Measurements from ENCODE around the gene SLC35G4.
"Not testable (repeated sequence)": the region's sequence is repeated elsewhere in the genome, so short reads cannot be mapped to it uniquely, and the experiment has no call there.

Gene SLC35G4

DNA sequence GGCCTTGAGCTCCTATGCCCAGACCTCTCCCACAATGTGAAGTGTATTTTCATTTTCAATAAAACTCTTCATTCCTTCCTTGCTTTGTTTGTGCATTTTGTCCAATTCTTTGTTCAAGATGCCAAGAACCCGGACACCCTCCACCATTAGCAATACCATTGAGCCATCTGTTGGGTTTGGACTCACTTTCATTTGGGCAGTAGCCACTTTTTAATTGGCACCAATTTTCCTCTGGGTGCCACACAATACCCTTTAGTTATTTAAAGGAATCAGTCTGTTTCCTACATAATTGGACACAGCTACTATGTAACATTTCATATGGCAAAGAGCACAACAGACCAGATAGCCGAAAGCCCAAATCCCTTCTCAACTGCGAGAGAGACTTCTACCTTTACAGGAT, 22.5 kb upstream of the SLC35G4 start:
- Mint-ChIP-seq H3K27ac (no peak overlapping the region), H3K4me3 (no peak overlapping the region), H3K36me3 (no peaks in the 10 kb centered on the region), H3K27me3 (peaks cover 2% of the 10 kb centered on the region), H3K9me3 (no peaks in the 10 kb centered on the region), H3K4me1 (no peaks in the 10 kb centered on the region)
- no peak for ATAC-seq (ENCODE audit: low read depth)
- DNase-seq (ENCODE audit: low spot score in 2 of 2), result no peak

DNA sequence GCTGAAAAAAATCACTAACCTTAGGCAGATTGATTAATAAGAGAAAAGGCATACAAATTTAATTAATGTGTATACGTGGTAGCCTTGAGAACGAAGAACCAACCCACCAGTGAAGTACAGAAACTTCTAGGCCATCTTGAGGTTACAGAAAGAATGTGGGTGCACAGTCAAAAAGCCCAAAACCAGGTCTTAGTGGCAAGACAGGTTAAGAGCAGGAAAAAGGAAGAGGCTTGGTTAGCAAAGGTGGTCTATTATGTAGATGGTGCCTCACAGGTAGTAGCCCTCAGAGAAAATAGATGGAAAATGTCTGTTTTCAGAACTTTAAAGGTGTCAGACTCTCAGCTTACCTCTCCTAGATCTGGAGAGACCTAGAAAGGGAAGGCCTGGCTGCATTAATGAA, 22.0 kb upstream of the SLC35G4 start:
- ATAC-seq (ENCODE audit: low read depth) (no peak), DNase-seq (ENCODE audit: low spot score in 2 of 2) (no peak)
- Mint-ChIP-seq H3K27ac (no peak overlapping the region), H3K36me3 (no peaks in the 10 kb centered on the region), H3K9me3 (no peaks in the 10 kb centered on the region), H3K4me3 (no peak overlapping the region), H3K27me3 (peaks cover 2% of the 10 kb centered on the region), H3K4me1 (no peaks in the 10 kb centered on the region)

DNA sequence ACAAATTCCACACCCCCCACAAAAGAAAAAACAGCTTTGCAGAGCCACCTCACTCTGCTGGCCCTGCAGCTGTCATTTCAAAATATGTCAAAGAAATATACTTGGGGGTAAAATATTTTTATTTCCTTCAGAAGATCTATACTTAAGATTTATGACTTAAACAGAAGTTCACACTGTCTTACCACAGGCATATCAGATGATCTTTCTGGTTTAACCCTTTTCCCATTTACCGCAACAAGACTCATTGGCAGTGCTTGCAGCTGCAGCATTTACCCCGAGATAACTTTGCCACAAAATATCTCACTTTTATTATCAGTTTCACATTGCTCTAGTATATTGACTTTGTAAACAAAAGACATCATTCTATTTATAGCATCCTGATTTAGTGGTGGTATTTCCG, 21.6 kb upstream of the SLC35G4 start:
- no peaks in the 10 kb centered on the region for H3K4me1 Mint-ChIP-seq
- no peak for ATAC-seq (ENCODE audit: low read depth)
- peaks cover 2% of the 10 kb centered on the region for H3K27me3 Mint-ChIP-seq
- no peak overlapping the region for H3K27ac Mint-ChIP-seq
- H3K9me3 Mint-ChIP-seq, result no peaks in the 10 kb centered on the region
- no peak overlapping the region for H3K4me3 Mint-ChIP-seq
- no peaks in the 10 kb centered on the region for H3K36me3 Mint-ChIP-seq
- no peak for DNase-seq (ENCODE audit: low spot score in 2 of 2)

DNA sequence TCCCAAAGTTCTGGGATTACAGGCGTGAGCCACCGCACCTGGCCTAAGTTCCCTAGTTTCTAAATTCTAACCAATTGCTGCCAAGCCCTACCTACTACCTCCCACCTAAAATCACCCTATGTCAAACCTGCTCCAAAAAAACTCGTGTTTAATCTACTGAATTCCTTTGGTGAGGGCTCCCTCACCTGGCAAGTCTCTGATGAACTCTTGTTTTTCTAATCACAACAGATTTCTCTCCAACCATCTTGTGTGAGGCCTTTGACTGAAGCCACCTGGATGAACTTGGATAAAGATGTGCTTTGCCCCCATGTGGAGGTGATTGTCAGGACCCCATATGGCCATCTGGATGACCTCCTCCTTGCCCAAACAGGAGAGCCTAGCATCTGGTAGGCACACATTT, 17.4 kb upstream of the SLC35G4 start:
- DNase-seq (ENCODE audit: low spot score in 2 of 2) (no peak), ATAC-seq (ENCODE audit: low read depth) (no peak)
- no peak overlapping the region for H3K4me3 Mint-ChIP-seq
- H3K9me3 Mint-ChIP-seq, result no peaks in the 10 kb centered on the region
- H3K4me1 Mint-ChIP-seq, result no peaks in the 10 kb centered on the region
- H3K36me3 Mint-ChIP-seq, result no peaks in the 10 kb centered on the region
- no peak overlapping the region for H3K27ac Mint-ChIP-seq
- H3K27me3 Mint-ChIP-seq, result peaks cover 3% of the 10 kb centered on the region

DNA sequence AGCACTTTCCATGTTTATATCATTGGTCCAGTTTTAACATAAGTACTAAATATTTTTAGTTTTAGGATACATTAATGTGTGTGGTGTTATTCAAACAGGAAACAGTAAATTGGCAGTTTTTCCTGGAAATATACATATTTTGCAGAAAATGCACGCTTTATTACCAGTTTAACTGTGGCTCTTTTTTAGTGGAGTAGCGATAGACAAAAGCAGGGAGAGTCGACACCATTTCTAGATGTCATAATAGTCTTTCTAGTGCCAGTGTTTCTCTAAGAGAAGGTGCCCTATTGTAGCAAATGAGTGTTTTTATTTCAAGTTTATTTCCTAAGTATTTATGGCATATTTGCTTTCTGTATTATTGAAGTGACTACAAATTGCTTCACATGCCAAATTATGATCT, 9.1 kb upstream of the SLC35G4 start:
- no peak overlapping the region for H3K27ac Mint-ChIP-seq
- ATAC-seq (ENCODE audit: low read depth) (no peak), DNase-seq (ENCODE audit: low spot score in 2 of 2) (no peak)
- no peak overlapping the region for H3K4me3 Mint-ChIP-seq
- H3K9me3 Mint-ChIP-seq, result peaks cover 5% of the 10 kb centered on the region
- H3K27me3 Mint-ChIP-seq, result peaks cover 3% of the 10 kb centered on the region
- H3K36me3 Mint-ChIP-seq, result no peaks in the 10 kb centered on the region
- H3K4me1 Mint-ChIP-seq, result no peaks in the 10 kb centered on the region

DNA sequence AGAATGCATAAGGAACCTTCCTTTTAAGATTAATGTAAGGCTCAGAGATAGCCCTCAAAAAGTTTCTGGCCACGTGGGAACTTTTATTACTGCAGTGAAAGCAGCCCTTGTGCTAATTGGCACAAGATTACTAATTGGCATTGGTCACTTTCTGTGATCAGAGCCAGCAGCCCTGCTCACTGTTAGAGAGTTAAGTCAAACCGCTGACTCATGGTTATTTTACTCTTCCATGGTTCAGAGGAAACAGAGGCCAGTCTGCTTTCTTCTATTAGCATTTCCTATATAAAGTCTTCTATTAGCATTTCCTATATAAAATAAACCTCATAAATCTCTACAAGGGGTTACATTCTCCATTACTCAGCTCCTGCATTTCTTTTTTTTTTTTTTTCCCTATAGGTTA, 1.5 kb upstream of the SLC35G4 start:
- Mint-ChIP-seq H3K27ac (no peak overlapping the region), H3K27me3 (no peaks in the 10 kb centered on the region), H3K4me3 (no peak overlapping the region), H3K36me3 (no peaks in the 10 kb centered on the region), H3K4me1 (no peaks in the 10 kb centered on the region), H3K9me3 (peaks cover 4% of the 10 kb centered on the region)
- DNase-seq (ENCODE audit: low spot score in 2 of 2) (no peak), ATAC-seq (ENCODE audit: low read depth) (no peak)

DNA sequence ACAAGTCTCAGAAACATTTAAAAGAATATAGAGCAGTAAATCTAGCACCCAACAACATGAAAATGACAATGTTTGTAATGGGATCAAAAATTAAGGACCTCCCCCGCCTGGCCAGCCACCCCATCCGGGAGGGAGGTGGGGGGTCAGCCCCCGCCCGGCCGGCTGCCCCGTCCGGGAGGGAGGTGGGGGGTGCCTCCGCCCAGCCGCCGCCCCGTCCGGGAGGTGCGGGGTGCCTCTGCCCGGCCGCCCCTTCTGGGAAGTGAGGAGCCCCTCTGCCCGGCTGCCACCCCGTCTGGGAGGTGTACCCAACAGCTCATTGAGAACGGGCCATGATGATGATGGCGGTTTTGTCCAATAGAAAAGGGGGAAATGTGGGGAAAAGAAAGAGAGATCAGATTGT, 778 bp upstream of the SLC35G4 start:
- ATAC-seq (ENCODE audit: low read depth); DNase-seq (ENCODE audit: low spot score in 2 of 2); H3K36me3 Mint-ChIP-seq; H3K27me3 Mint-ChIP-seq; H3K4me1 Mint-ChIP-seq; H3K27ac Mint-ChIP-seq; H3K4me3 Mint-ChIP-seq; H3K9me3 Mint-ChIP-seq: not testable (repeated sequence)

DNA sequence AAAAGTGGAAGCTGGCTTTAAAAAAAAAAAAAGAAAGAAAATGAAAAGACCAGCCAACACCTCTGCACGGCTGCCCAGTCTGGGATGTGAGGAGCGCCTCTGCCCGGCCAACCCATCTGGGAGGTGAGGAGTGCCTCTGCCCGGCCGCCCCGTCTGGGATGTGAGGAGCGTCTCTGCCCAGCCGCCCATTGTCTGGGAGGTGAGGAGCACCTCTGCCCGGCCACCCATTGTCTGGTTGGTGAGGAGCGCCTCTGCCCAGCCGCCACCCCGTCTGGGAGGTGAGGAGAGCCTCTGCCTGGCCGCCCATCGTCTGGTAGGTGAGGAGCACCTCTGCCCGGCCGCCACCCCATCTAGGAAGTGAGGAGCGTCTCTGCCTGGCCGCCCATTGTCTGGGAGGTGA, 3.7 kb downstream of the SLC35G4 start:
- H3K9me3 Mint-ChIP-seq; H3K4me1 Mint-ChIP-seq; ATAC-seq (ENCODE audit: low read depth): not testable (repeated sequence)

DNA sequence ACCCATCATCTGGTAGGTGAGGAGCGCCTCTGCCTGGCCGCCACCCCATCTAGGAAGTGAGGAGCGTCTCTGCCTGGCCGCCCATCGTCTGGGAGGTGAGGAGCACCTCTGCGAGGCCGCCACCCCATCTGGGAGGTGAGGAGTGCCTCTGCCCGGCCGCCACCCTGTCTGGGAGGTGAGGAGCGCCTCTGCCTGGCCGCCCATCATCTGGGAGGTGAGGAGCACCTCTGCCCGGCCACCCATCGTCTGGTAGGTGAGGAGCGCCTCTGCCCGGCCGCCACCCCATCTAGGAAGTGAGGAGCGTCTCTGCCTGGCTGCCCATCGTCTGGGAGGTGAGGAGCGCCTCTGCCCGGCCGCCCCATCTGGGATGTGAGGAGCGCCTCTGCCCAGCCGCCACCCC, 4.2 kb downstream of the SLC35G4 start:
- not testable (repeated sequence) for H3K9me3 Mint-ChIP-seq; H3K4me3 Mint-ChIP-seq; DNase-seq (ENCODE audit: low spot score in 2 of 2); ATAC-seq (ENCODE audit: low read depth); H3K36me3 Mint-ChIP-seq; H3K27ac Mint-ChIP-seq; H3K4me1 Mint-ChIP-seq; H3K27me3 Mint-ChIP-seq

More for the DNA sequence above, 3.7 kb downstream of the SLC35G4 start:
- H3K27ac Mint-ChIP-seq; H3K27me3 Mint-ChIP-seq; H3K4me3 Mint-ChIP-seq; H3K36me3 Mint-ChIP-seq; DNase-seq (ENCODE audit: low spot score in 2 of 2): not testable (repeated sequence)

DNA sequence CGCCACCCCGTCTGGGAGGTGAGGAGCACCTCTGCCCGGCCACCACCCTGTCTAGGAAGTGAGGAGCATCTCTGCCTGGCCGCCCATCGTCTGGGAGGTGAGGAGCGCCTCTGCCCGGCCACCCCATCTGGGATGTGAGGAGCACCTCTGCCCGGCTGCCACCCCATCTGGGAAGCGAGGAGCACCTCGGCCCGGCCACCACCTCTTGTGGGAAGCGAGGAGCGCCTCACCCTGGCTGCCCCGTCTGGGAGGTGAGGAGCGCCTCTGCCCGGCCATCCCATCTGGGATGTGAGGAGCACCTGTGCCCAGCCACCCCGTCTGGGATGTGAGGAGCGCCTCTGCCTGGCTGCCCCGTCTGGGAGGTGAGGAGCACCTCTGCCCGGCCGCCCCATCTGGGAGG, 4.6 kb downstream of the SLC35G4 start:
- not testable (repeated sequence) for DNase-seq (ENCODE audit: low spot score in 2 of 2); H3K4me3 Mint-ChIP-seq; H3K27me3 Mint-ChIP-seq; H3K4me1 Mint-ChIP-seq; H3K36me3 Mint-ChIP-seq; H3K9me3 Mint-ChIP-seq; ATAC-seq (ENCODE audit: low read depth); H3K27ac Mint-ChIP-seq

DNA sequence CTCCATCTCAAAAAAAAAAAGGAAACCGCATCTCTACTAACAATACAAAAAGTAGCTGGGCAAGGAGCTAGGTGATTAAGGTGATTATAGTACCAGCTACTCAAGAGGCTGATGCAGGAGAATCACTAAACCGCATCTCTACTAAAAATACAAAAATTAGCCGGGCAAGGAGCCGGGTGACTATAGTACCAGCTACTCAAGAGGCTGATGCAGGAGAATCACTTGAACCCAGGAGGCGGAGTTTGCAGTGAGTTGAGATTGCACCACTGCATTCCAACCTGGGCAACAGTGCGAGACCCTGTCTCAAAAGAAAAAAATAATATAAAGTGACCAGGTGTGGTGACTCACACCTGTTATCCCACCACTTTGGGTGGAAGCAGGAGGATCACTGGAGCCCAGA, 5.6 kb downstream of the SLC35G4 start:
- H3K9me3 Mint-ChIP-seq; H3K4me3 Mint-ChIP-seq; H3K27ac Mint-ChIP-seq; ATAC-seq (ENCODE audit: low read depth); H3K27me3 Mint-ChIP-seq; H3K4me1 Mint-ChIP-seq; H3K36me3 Mint-ChIP-seq; DNase-seq (ENCODE audit: low spot score in 2 of 2): not testable (repeated sequence)

DNA sequence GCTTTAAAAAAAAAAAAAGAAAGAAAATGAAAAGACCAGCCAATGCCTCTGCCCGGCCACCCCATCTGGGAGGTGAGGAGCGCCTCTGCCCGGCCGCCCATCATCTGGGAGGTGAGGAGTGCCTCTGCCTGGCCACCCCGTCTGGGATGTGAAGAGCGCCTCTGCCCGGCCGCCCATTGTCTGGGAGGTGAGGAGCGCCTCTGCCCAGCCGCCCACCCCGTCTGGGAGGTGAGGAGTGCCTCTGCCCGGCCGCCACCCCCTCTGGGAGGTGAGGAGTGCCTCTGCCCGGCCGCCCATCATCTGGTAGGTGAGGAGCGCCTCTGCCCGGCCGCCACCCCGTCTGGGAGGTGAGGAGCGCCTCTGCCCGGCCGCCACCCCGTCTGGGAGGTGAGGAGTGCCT, 37.9 kb downstream of the SLC35G4 start:
- not testable (repeated sequence) for H3K27me3 Mint-ChIP-seq; DNase-seq (ENCODE audit: low spot score in 2 of 2); H3K4me3 Mint-ChIP-seq; ATAC-seq (ENCODE audit: low read depth); H3K36me3 Mint-ChIP-seq; H3K27ac Mint-ChIP-seq; H3K9me3 Mint-ChIP-seq; H3K4me1 Mint-ChIP-seq

DNA sequence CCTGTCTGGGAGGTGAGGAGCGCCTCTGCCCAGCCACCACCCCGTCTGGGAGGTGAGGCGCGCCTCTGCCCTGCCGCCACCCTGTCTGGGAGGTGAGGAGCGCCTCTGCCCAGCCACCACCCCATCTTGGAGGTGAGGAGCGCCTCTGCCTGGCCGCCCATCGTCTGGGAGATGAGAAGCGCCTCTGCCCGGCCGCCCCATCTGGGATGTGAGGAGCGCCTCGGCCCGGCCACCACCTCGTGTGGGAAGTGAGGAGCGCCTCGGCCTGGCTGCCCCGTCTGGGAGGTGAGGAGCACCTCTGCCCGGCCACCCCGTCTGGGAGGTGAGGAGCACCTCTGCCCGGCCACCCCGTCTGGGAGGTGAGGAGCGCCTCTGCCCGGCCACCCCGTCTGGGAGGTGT, 38.4 kb downstream of the SLC35G4 start:
- not testable (repeated sequence) for H3K4me1 Mint-ChIP-seq; ATAC-seq (ENCODE audit: low read depth); H3K9me3 Mint-ChIP-seq; DNase-seq (ENCODE audit: low spot score in 2 of 2); H3K4me3 Mint-ChIP-seq; H3K36me3 Mint-ChIP-seq; H3K27ac Mint-ChIP-seq; H3K27me3 Mint-ChIP-seq

DNA sequence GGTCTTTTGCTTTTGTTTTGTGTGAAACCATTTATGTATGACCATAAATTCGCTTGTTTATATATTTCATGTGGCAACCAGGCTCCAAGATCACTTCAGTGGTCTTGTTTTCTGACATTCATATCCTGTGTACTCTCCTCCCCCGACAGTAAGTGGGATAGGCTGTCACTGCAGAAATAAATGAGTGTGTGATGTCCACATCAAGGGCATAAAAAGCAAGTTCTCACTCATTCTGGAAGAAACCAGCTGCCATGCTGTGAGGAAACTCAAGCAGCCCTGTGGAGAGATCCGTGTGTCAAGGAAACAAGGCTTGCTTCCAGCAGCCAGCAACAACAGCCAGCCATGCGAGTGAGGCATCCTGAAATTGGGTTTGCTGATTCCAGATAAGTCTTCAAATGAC, 40.4 kb downstream of the SLC35G4 start:
- H3K27ac Mint-ChIP-seq, result no peak overlapping the region
- H3K27me3 Mint-ChIP-seq, result peaks cover 14% of the 10 kb centered on the region
- H3K4me1 Mint-ChIP-seq, result no peaks in the 10 kb centered on the region
- H3K9me3 Mint-ChIP-seq, result peaks cover 3% of the 10 kb centered on the region
- DNase-seq (ENCODE audit: low spot score in 2 of 2) (no peak), ATAC-seq (ENCODE audit: low read depth) (no peak)
- no peaks in the 10 kb centered on the region for H3K36me3 Mint-ChIP-seq
- no peak overlapping the region for H3K4me3 Mint-ChIP-seq

DNA sequence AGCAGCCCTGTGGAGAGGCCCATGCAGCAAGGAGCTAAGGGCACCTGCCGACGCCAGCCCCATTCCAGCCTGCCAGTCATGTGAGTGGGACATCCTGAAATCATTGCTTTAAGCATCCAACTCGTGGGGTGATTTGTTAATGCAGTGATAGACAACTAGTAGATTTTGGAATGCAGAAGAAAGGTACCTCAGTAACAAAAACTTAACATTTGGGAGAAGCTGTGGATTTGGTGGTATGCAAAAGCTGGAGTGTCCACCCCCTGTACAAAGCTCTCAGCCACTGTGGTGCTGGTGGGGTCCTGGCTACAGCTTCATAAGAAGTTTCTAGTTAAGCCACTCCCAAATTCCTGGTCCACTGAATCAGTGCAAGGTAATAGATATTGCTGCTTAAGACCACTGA, 42.5 kb downstream of the SLC35G4 start:
- Mint-ChIP-seq H3K4me3 (no peak overlapping the region), H3K27ac (no peak overlapping the region), H3K27me3 (peaks cover 14% of the 10 kb centered on the region), H3K36me3 (no peaks in the 10 kb centered on the region), H3K9me3 (peaks cover 3% of the 10 kb centered on the region), H3K4me1 (peaks cover 2% of the 10 kb centered on the region)
- no peak for DNase-seq (ENCODE audit: low spot score in 2 of 2)
- no peak for ATAC-seq (ENCODE audit: low read depth)

DNA sequence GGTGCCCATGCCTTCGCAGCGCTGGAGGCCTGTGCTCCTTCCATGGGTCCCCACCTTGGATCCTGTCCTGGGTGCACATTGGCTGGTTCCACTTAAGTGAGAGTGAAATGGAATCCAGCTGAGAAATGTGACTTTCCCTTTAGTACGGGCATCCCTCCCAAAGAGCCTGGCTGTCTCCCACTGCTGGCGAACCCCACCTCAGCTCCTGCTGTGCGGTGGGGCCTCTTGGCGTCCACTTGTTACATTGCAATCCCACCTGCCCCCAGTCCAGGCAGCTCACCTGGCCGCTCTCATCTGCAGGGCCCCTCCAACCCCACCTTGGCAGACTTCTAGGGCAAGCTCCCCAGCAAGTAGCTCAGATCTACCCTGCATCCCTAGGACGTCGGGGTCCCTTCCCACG, 44.1 kb downstream of the SLC35G4 start:
- Mint-ChIP-seq H3K4me3 (no peak overlapping the region), H3K4me1 (peaks cover 2% of the 10 kb centered on the region), H3K36me3 (no peaks in the 10 kb centered on the region), H3K27ac (no peak overlapping the region), H3K27me3 (peaks cover 25% of the 10 kb centered on the region), H3K9me3 (peaks cover 2% of the 10 kb centered on the region)
- DNase-seq (ENCODE audit: low spot score in 2 of 2) (no peak), ATAC-seq (ENCODE audit: low read depth) (no peak)
